Erythroblast (primary cell): ENCODE data around the gene PTPRN2.

Experiments used
- DNase-seq, 2 experiments: peaks; one replicate each; lab custom pipeline; 2025; lab: John Stamatoyannopoulos, UW
- GATA1 ChIP-seq: IDR thresholded peaks from 2 replicates; pipeline ENCODE4 v1.6.1; 2011; ENCODE audit warnings: low read depth, mild to moderate bottlenecking, control low read depth, low read length, moderate library complexity
- POLR2A ChIP-seq: IDR thresholded peaks from 2 replicates; pipeline ENCODE4 v1.6.1; 2011; ENCODE audit warnings: mild to moderate bottlenecking, low read length

PTPRN2 gene

DNA sequence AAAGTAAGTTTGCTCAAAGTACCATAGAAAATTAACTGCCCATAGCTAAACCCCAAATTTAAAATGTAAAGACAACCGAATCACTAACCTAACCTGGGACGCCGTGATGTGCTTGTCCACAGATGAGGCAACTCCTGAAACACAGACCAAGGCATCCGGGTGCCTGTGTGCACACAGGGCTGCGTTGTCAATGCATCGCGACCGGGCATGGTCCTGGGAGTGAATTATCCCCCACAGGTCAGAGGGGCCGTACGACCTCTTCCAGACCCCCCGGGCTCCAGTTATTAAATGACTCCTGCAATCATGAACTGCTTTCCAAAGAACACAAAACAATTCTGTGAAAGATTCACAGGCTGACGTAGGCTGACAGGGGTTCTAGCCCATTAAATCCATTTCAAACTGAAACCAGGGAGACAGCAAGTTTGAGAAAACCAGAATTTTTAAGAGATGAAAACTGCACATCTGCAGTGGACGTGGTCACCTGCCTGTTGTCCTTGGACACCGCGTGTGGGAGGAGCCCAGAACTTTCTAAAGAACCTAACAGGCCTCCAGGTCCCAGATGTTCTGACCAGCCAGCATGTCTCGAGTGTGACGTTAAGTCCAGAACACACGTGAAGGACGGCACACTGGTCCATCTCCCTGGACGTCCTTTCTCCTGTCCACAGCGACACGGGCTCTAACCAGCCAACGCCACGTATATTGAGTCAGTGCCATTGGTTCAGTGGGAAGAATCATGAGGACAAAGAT is 953.0 kb downstream of the PTPRN2 start:
- DNase-seq = no peak
- TF ChIP-seq POLR2A = no peak
- TF ChIP-seq GATA1 = no peak

GRCh38 chr7:157633465-157634185 is 954.0 kb downstream of the PTPRN2 start:
- DNase-seq = no peak
- no peak for TF ChIP-seq POLR2A
- no peak for TF ChIP-seq GATA1

DNA sequence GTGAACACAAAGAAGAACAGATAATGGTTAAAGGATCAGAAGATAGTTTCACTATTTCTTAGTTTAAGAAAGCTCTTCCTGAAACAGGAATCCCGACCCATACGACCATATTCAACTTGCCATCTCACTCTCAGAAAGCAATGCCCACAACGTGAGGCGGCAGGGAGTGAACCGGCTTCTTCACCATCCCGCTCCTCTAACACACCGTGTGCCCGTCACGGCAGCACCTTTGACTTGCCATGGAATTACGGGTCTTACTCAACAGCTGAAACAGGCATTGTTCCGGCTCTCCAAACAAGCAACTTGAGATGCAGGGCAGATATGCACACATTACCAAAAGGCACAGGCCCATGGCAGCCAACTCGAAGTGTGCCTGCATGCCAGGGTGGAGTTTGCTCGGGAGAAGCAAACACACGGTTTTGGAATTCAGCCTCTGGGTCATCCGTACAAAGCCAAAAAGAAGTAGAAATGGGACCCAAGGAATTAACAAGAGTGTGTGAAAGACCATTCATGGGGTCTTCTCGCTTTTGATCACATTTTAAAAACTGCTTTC is 957.2 kb downstream of the PTPRN2 start:
- DNase-seq = no peak
- no peak for TF ChIP-seq GATA1

DNA sequence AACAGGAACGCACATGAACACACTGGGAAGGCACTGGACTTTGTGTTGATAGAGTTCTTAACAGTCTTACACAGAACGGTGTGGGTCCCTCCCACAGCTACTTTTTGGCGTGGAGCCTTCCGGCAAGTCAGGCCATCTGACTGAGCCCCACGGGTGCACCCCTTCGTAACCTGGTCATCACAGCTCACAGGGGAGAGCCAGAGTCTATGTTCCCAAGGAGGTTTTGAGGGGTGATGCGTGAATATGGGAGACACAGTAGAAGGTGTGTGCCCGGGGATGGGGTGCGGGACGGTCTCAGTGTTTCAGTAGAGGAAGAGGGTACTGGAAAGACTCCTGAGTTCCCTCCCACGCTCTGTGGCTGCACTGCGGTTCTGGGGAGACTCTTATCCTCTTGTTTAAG is 959.2 kb downstream of the PTPRN2 start:
- TF ChIP-seq POLR2A (no peak), GATA1 (no peak)

DNA sequence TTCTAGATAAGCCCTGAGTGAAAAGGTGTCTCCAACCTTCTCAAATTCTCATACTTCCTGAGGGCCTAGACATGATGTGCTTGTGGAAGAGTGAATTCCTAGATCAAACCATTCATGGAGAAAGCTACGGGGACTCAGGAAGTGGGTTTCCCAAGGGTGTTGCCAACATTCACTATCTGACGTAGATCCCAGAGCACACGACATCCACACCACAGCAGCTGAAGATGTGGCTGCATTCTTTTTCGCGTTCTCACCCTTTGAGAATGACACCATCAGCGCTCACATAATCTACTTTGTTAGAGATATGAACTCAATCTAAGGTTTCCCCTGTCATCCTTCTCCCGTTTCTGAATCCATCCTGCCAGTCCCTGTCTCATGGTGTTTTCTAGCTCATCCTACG is 960.0 kb downstream of the PTPRN2 start:
- no peak for DNase-seq
- no peak for TF ChIP-seq GATA1
- TF ChIP-seq POLR2A = no peak

More for the DNA sequence above, 959.2 kb downstream of the PTPRN2 start:
- DNase-seq = no peak

GRCh38 chr7:157627033-157627432 is 960.6 kb downstream of the PTPRN2 start:
- TF ChIP-seq GATA1 (no peak), POLR2A (no peak)

DNA sequence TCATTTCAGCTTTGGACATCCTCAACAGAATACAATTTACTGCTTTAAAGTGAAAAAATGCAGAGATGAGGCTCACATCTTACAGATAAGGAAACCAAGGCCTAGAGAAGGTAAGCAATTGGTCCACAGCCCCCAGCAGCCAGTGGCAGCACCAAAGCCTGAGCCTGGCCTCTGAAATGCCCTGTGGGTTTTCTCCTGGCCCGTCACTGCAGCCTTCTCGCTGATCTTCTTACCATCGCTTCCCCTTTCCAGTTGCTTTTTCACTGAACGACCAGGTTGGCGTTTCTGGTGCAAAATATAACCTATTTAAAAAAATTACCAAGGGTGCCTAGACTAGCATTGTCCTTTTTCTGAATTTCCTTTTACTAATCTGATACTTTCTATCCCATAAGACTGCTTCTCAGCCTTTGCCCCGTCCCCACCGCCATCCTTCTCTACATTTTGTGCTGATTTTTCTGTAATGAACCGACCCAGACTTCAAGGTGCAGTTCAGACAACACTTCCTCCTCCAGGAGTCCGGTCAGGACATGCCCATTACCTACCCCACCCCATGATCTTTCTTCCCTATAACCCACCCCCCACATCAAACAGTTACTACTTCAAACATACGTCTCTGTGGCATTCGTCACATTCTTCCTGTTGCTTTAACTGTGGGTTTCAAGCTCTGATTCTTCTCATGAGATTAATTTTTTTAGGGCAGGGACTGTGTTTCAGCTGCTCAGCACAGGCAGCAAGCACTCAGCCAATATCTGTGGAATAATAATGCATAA is 961.5 kb downstream of the PTPRN2 start:
- TF ChIP-seq GATA1 (no peak), POLR2A (no peak)
- DNase-seq = no peak

More at GRCh38 chr7:157627033-157627432, 960.6 kb downstream of the PTPRN2 start:
- DNase-seq = no peak

- no peak for TF ChIP-seq POLR2A
- TF ChIP-seq GATA1 = no peak
- DNase-seq = no peak
These were observed 964.1 kb downstream of the PTPRN2 start for GRCh38 chr7:157623556-157623955.

- no peak for TF ChIP-seq POLR2A
- TF ChIP-seq GATA1 = no peak
- no peak for DNase-seq
These were observed 965.0 kb downstream of the PTPRN2 start for GRCh38 chr7:157622408-157623205.

- TF ChIP-seq POLR2A = no peak
- no peak for TF ChIP-seq GATA1
- DNase-seq = no peak
These were observed 965.6 kb downstream of the PTPRN2 start for GRCh38 chr7:157622000-157622399.

- TF ChIP-seq GATA1 = no peak
- no peak for TF ChIP-seq POLR2A
- no peak for DNase-seq
These were observed 966.4 kb downstream of the PTPRN2 start for GRCh38 chr7:157621131-157621681.

GRCh38 chr7:157620616-157621015 is 967.0 kb downstream of the PTPRN2 start:
- DNase-seq = no peak
- TF ChIP-seq GATA1 = no peak
- TF ChIP-seq POLR2A = no peak

GRCh38 chr7:157619753-157620525 is 967.7 kb downstream of the PTPRN2 start:
- TF ChIP-seq POLR2A (no peak), GATA1 (no peak)
- DNase-seq = no peak
